ENCODE measurements around the gene HSP90AB1. TPM values are rescaled to one million over a fixed set of nuclear protein-coding genes. Genes with fewer than 3 reads are reported as not detected.
A peak's percentile ranks its signal among the peaks of the same experiment; 100 is the strongest.

Gene HSP90AB1
- polyA plus RNA-seq, 4 donors, result 1,095 to 1,303 (median 1,164) TPM

DNA sequence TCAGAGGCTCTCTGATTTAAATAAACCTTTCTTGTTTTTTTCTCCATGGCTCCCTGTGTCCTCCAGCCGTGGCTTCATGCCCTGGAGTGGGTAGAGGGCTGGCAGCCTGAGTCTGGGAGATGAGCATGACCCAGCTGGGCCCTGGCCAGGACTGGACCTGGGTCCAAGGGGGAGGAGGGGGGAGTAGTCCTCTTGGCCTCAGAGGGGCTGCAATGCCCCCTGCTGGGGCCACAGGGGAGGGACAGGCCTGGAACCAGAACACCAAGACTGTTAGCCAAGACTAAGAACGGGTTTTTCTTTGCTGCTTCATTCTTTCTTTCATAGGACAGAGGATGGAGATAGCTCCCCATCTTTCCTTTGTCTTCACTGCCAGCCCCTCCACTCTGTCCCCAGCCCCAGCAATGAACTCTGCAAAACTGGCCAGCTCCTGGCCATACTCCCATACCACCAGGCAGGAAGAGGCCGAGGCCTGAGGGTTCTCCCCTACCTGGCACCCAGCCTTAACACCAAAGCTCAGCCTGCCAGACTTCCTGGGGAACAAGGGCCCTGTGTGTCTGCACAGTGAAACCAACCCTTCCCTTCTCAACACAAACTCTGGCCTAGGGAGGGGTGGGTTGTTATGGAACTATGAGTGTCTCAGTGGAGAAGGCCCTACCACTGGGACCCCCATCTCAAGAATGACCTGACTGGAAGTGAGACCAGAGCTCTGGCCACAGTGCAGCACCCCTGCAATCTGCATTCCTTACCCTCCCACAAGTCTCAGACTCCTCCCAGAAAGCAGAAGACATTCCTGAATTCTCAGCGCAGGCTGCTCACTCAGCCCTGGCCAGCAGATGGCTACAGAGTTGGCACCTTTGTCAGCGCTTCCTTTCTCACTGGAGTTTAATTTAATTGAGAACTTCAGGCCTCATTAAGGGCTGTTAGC lies 12.5 kb upstream of the HSP90AB1 start:
- DNase-seq (ENCODE audit: low read depth in 4 of 4, low spot score in 2 of 4), result peak in 1 of 4 donors; percentile 65

- DNase-seq (ENCODE audit: low read depth in 4 of 4, low spot score in 2 of 4), result no peak
Measured at GRCh38 chr6:44235269-44235668, 11.6 kb upstream of the HSP90AB1 start.

DNA sequence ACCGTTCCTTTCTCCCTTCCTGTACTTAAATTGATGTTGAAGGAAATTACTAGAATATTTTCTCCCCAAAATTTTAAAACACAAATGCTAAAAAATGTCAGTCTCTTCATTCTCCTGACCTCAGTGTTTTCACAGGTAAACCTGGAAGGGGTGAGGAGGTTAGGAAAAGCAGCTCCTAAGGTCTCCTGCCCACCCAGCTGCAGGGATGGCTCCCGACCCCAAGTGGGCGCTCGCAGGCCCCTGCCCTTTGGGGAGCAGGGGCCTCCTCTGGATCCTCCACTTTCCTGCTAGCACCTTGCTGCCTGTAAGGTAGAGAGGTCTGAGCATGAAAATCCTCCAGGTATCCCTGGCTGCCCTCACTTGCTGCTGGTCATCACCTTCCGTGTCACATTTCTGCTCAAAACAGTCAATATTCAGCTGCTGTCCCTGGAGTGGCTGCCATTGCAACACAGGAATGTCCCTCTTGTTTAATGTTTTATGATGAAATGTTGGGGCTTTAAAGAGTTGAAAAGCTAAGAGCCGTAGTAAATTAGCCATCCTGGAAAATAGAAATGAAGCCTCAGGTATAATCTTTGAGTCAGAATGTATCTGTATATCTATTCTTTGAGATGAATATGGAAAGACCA lies 10.9 kb upstream of the HSP90AB1 start:
- no peak for DNase-seq (ENCODE audit: low read depth in 4 of 4, low spot score in 2 of 4)

- peak in 2 of 4 donors; percentile 63 to 73 for DNase-seq (ENCODE audit: low read depth in 4 of 4, low spot score in 2 of 4)
Measured at GRCh38 chr6:44237021-44237812, 9.7 kb upstream of the HSP90AB1 start.

GRCh38 chr6:44237813-44238433 lies 9.0 kb upstream of the HSP90AB1 start:
- DNase-seq (ENCODE audit: low read depth in 4 of 4, low spot score in 2 of 4), result peak in 1 of 4 donors; percentile 68

GRCh38 chr6:44238687-44239350 lies 8.1 kb upstream of the HSP90AB1 start:
- DNase-seq (ENCODE audit: low read depth in 4 of 4, low spot score in 2 of 4), result no peak

- DNase-seq (ENCODE audit: low read depth in 4 of 4, low spot score in 2 of 4), result no peak
Measured at GRCh38 chr6:44243345-44243744, 3.6 kb upstream of the HSP90AB1 start.

DNA sequence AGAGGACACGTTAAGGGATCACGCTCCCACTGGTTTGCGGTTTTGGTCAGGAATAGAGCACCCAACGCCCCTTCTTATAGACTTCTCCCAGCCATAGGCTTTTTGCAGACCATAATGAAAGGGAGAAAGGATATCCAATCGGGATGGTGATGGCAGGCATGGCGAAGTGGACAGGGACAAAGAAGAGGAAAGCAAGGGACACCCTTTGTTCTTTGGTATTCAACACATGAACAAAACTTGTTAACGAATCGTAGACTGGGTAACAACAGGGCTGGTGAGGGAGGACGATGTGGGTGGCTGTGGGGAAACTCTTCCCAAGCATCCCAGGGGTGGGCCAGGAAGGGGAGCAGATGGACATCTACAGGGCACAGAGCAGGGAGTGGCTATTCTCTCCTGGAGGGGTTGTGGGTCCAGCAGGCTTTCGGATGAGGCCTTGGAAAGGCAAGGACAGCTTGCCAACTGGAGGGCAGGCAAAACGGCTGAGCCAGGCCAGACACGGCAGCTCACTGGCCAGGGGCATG lies 1.4 kb upstream of the HSP90AB1 start:
- no peak for DNase-seq (ENCODE audit: low read depth in 4 of 4, low spot score in 2 of 4)

- peak in 1 of 4 donors; percentile 73 for DNase-seq (ENCODE audit: low read depth in 4 of 4, low spot score in 2 of 4)
Measured at GRCh38 chr6:44245912-44246662, 814 bp upstream of the HSP90AB1 start.

DNA sequence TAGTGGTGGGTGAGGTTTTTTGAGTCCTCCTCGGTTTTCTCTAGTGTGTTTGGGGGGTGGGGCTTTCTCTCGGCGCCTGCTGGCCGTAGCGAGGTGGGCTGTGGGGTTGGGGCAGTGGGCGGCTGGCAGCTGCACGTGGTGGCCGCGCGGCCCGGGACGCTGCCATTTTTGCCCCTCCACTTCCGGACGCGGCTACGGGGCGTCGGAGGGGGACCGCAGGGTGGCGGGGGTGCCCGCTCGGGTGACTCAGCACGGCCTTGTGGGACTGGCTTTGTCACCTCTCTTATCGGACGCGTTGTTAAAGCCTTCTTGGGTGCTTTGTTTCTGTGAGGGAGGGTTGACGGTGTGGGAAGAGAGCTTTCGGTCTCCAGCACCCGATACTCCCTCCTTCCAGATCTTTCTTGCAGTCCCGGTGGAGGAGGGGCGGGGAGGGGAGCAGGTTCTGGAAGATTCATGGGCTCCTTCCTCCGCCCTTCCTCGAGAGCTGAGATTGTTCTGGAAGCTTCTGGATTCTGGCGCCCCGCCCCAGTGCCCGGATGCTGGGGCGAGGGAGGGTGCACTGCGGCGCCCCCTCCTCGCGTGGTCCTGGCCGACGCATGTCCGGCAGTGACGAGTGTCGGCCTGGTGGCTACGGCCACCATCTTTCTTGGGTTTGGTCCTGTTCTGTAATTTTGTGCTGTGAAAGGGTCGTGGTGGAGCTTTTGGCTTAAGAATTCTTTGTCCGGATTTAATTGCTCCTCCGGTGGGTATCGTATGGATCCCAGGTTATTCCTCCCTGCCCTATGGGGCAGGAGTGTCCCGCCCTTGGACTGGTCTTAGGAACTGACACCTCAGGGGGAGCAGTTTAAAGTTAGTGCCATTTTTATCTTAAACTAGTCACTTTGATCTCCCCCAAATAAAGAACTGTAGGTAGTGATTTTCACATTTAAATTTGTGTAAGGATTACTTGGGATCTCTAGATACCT lies 719 bp downstream of the HSP90AB1 start:
- DNase-seq (ENCODE audit: low read depth in 4 of 4, low spot score in 2 of 4), result no peak

GRCh38 chr6:44248579-44248978 lies 1.7 kb downstream of the HSP90AB1 start:
- no peak for DNase-seq (ENCODE audit: low read depth in 4 of 4, low spot score in 2 of 4)

- DNase-seq (ENCODE audit: low read depth in 4 of 4, low spot score in 2 of 4), result no peak
Measured at GRCh38 chr6:44249082-44249748, 2.3 kb downstream of the HSP90AB1 start.

- DNase-seq (ENCODE audit: low read depth in 4 of 4, low spot score in 2 of 4), result no peak
Measured at GRCh38 chr6:44250067-44250717, 3.3 kb downstream of the HSP90AB1 start.

- DNase-seq (ENCODE audit: low read depth in 4 of 4, low spot score in 2 of 4), result no peak
Measured at GRCh38 chr6:44250718-44251123, 3.8 kb downstream of the HSP90AB1 start.

DNA sequence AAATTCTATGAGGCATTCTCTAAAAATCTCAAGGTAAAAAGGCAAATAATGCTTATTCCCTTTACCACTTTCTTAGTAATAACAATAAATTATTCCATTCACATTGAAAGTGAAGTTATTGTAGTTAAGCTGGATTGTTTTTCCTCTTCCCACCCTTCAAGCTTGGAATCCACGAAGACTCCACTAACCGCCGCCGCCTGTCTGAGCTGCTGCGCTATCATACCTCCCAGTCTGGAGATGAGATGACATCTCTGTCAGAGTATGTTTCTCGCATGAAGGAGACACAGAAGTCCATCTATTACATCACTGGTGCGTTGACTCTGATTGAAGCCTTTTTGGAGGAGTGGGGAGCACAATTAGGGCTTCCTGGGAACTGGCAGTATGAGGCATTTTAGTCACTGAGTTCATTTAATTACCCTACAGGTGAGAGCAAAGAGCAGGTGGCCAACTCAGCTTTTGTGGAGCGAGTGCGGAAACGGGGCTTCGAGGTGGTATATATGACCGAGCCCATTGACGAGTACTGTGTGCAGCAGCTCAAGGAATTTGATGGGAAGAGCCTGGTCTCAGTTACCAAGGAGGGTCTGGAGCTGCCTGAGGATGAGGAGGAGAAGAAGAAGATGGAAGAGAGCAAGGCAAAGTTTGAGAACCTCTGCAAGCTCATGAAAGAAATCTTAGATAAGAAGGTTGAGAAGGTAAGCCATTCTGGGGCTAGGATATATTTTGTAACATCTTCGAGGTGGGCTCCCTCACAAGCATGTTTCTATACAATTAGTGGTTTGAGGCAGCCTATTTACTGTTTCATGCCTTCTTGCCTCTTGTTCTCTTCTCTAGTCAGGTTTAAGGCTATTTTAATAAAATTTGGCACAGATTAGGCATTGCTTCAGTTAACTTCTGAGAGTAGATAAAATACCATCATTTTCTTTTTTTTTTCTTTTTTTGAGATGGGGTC lies 4.9 kb downstream of the HSP90AB1 start:
- no peak for DNase-seq (ENCODE audit: low read depth in 4 of 4, low spot score in 2 of 4)

Measured in left renal cortex interstitium (tissue), 4 donors.